Smooth muscle cell of trachea (primary cell): ENCODE data around the gene MED12L. TPM values are rescaled to one million over a fixed set of nuclear protein-coding genes. Genes with fewer than 3 reads are reported as not detected.

Source experiments
- total RNA-seq: library from RNA; depleted of rRNA; stranded (reverse); fragments of >200 nt; gene quantifications from 2 replicates; pipeline ENCODE4 v1.2.1, GENCODE V29; 2014

The MED12L gene
- 0.33 and 0.44 TPM in 2 replicates for total RNA-seq

GRCh38 chr3:151085227-151085888, at the start of gene MED12L:
MED12L (plus strand) TSS chr3:151085664; CDS start chr3:151086927, 1,263 bp downstream.

GRCh38 chr3:151203051-151203420, 117.6 kb downstream of the MED12L start, which contains the start of gene GPR171:
GPR171 (minus strand) TSS chr3:151203216; CDS start chr3:151199386, 3,830 bp downstream.

GRCh38 chr3:151278230-151278629, 192.8 kb downstream of the MED12L start, which contains the start of gene P2RY14:
P2RY14 (minus strand) TSS chr3:151278542; CDS start chr3:151214316, 64,226 bp downstream.

GRCh38 chr3:151316267-151316991, 231.0 kb downstream of the MED12L start, which contains the start of gene GPR87:
GPR87 (minus strand) TSS chr3:151316820; CDS start chr3:151300100, 16,720 bp downstream.

GRCh38 chr3:151329363-151329762, 243.9 kb downstream of the MED12L start, which contains the start of gene P2RY13:
P2RY13 (minus strand) TSS chr3:151329549; CDS start chr3:151329528, 21 bp downstream.

GRCh38 chr3:151384741-151385174, 299.3 kb downstream of the MED12L start, which contains the start of gene P2RY12:
P2RY12 (minus strand) TSS chr3:151384753; CDS start chr3:151338845, 45,908 bp downstream.

GRCh38 chr3:151460774-151461450, 375.4 kb downstream of the MED12L start, which contains the start of gene IGSF10:
IGSF10 (minus strand) TSS chr3:151461061; CDS start chr3:151458709, 2,352 bp downstream.

Other genes with a start within 250 kb of the MED12L start
- gene MINDY4B, start 180.2 kb upstream of the MED12L start, total RNA-seq = not detected in 2 replicates
- gene CLRN1, start 112.9 kb upstream of the MED12L start, total RNA-seq = not detected in 2 replicates
- not detected in 2 replicates for gene GPR171, start 117.6 kb downstream of the MED12L start, total RNA-seq
- gene P2RY14, start 192.9 kb downstream of the MED12L start, total RNA-seq = not detected in 2 replicates
- 0.17 and 0.29 TPM in 2 replicates for gene GPR87, start 231.2 kb downstream of the MED12L start, total RNA-seq
- gene P2RY13, start 243.9 kb downstream of the MED12L start, total RNA-seq = not detected in 2 replicates